Neutrophil (primary cell): ENCODE measurements around the gene ERGIC1.

Source experiments
- H3K27ac ChIP-seq: fragments of 200-600 bp; sonication (generic); 2 replicates; pipeline ENCODE4 v1.5.1; 2016; ENCODE audit warnings: mild to moderate bottlenecking, moderate library complexity
- H3K27me3 ChIP-seq: fragments of 200-600 bp; sonication (generic); 2 replicates; pipeline ENCODE4 v1.6.0; 2016; ENCODE audit warnings: mild to moderate bottlenecking
- H3K36me3 ChIP-seq: fragments of 200-600 bp; sonication (generic); 2 replicates; pipeline ENCODE4 v1.5.1; 2017
- H3K4me1 ChIP-seq, 2 experiments: fragments of 200-600 bp in 1 of 2; sonication (generic) in 1 of 2; 1 replicate in 1 of 2; 2 replicates in 1 of 2; pipeline versions ENCODE4 v1.5.1 to v1.6.1; 2013 to 2016; ENCODE audit warnings: low read depth in 1 of 2, low read length in 1 of 2, mild to moderate bottlenecking in 1 of 2, moderate library complexity in 1 of 2; ENCODE audit not compliant: control insufficient read depth in 1 of 2, insufficient read depth in 1 of 2
- H3K4me3 ChIP-seq, 2 experiments: fragments of 200-600 bp in 1 of 2; sonication (generic) in 1 of 2; 1 replicate in 1 of 2; 2 replicates in 1 of 2; pipeline ENCODE4 v1.5.1; 2013 to 2016; ENCODE audit warnings: low read depth in 1 of 2, low read length in 1 of 2, mild to moderate bottlenecking in 1 of 2, moderate library complexity in 1 of 2
- H3K9me3 ChIP-seq: fragments of 200-600 bp; sonication (generic); 2 replicates; pipeline ENCODE4 v1.5.1; 2016
- CTCF ChIP-seq: fragments of 200-600 bp; sonication (generic); IDR thresholded peaks from 2 replicates; pipeline ENCODE4 v1.5.1; 2016; ENCODE audit warnings: antibody characterized with exemption

ERGIC1 gene

GRCh38 chr5:172839669-172840431 lies 5.8 kb downstream of the ERGIC1 start:
- no peaks in the 10 kb centered on the region for H3K27me3 ChIP-seq
- no peaks in the 10 kb centered on the region for H3K9me3 ChIP-seq
- peak overlapping the region; percentile 27 for H3K27ac ChIP-seq
- H3K4me1 ChIP-seq = peaks cover 33 to 46% of the 10 kb centered on the region in 2 experiments
- H3K4me3 ChIP-seq = no peak overlapping the region
- no peak for TF ChIP-seq CTCF
- H3K36me3 ChIP-seq = no peaks in the 10 kb centered on the region

GRCh38 chr5:172840432-172841154 lies 6.5 kb downstream of the ERGIC1 start:
- H3K4me3 ChIP-seq = no peak overlapping the region
- H3K27ac ChIP-seq = peak overlapping the region; percentile 27
- H3K36me3 ChIP-seq = no peaks in the 10 kb centered on the region
- H3K4me1 ChIP-seq = peaks cover 33 to 39% of the 10 kb centered on the region in 2 experiments
- H3K9me3 ChIP-seq = no peaks in the 10 kb centered on the region
- no peak for TF ChIP-seq CTCF
- H3K27me3 ChIP-seq = no peaks in the 10 kb centered on the region

- Histone ChIP-seq H3K27me3 (no peaks in the 10 kb centered on the region), H3K4me3 (no peak overlapping the region), H3K27ac (peak overlapping the region; percentile 13), H3K4me1 (peaks cover 26 to 32% of the 10 kb centered on the region in 2 experiments), H3K9me3 (no peaks in the 10 kb centered on the region), H3K36me3 (no peaks in the 10 kb centered on the region)
- no peak for TF ChIP-seq CTCF
Measured at GRCh38 chr5:172841256-172841655, 7.2 kb downstream of the ERGIC1 start.

DNA sequence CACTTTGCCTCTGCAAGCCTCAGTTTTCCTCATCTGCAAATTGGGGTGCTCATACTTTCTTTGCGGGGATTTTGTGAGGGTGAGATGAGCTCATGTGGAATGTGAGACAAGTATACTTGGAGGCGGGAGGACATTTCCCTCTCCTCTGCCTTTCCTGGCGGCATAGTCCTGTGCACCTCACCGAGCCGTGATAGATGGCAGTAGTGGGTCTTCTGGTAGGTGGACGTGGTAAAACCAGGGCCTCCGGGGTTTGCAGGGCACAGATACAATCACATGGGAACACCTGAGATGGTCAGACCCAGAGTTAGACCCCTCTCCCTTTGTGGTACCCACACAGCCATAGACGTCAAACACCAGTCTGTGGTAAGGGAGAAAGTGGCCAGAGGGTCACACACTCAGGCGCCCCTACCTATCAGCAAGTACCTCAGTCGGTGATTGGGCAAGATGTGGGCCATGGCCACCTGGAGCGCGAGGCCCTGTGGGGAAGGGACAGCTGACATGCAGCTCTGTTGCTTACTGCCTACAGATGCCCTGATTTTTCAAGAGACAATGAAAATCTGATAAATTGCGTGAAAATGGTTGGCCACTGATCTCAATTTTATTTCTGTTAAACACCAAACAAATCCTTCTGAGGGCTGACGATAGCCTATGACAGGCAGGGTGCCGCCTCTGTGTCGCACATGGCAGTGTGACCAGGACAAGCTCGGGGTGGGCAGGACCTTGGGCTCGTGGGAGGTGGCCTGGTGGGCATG lies 9.9 kb downstream of the ERGIC1 start:
- Histone ChIP-seq H3K9me3 (no peaks in the 10 kb centered on the region), H3K4me3 (no peak overlapping the region), H3K27ac (no peak overlapping the region), H3K27me3 (no peaks in the 10 kb centered on the region), H3K4me1 (peaks cover 5 to 9% of the 10 kb centered on the region in 2 experiments), H3K36me3 (no peaks in the 10 kb centered on the region)
- TF ChIP-seq CTCF = no peak

DNA sequence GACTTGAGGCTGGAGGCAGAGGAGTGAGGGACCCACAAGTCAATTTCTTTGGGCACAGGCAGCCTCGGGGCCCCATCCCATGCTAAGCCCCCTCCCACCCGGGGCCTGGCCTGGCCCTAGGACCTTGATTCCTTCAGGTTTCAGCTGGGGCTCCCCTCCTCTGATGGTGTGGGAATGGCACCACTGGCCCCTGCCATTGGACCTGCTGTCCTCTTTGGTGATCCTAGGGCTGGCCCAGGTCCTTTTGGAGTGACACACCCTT lies 10.5 kb downstream of the ERGIC1 start:
- H3K36me3 ChIP-seq = no peaks in the 10 kb centered on the region
- H3K9me3 ChIP-seq = no peaks in the 10 kb centered on the region
- H3K4me3 ChIP-seq = no peak overlapping the region
- peaks cover 5 to 11% of the 10 kb centered on the region in 2 experiments for H3K4me1 ChIP-seq
- H3K27me3 ChIP-seq = no peaks in the 10 kb centered on the region
- no peak for TF ChIP-seq CTCF
- no peak overlapping the region for H3K27ac ChIP-seq
